GM12873 (cell line): ENCODE data around the gene TBC1D23.

Source experiments
- TF ChIP-seq, protein P1 (sequence below): IDR thresholded peaks from 2 replicates; pipeline ENCODE4 v1.5.1; 2012; ENCODE audit warnings: low read depth, mild to moderate bottlenecking, moderate library complexity, low read length, control low read depth; ENCODE audit not compliant: insufficient read depth; ENCODE audit errors: missing control alignments

The TBC1D23 gene

DNA sequence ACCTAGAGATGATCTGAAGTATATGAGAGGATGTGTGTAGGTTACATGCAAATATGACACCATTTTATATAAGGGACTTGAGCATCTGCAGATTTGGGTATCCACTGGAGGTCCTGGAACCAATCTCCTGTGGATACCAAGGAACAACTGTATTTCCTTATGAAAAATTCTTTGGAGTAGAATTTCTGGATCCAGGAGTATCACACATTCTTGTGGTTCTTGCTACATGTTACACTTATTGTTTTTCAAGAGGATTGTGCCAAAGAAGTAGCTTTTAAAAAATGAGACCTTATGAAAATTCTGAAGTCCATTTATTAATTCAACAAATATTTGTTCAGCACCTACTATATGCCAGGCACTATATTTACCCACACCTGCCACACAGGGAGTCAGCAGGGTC, 15.7 kb upstream of the TBC1D23 start:
- TF ChIP-seq, protein P1, sequence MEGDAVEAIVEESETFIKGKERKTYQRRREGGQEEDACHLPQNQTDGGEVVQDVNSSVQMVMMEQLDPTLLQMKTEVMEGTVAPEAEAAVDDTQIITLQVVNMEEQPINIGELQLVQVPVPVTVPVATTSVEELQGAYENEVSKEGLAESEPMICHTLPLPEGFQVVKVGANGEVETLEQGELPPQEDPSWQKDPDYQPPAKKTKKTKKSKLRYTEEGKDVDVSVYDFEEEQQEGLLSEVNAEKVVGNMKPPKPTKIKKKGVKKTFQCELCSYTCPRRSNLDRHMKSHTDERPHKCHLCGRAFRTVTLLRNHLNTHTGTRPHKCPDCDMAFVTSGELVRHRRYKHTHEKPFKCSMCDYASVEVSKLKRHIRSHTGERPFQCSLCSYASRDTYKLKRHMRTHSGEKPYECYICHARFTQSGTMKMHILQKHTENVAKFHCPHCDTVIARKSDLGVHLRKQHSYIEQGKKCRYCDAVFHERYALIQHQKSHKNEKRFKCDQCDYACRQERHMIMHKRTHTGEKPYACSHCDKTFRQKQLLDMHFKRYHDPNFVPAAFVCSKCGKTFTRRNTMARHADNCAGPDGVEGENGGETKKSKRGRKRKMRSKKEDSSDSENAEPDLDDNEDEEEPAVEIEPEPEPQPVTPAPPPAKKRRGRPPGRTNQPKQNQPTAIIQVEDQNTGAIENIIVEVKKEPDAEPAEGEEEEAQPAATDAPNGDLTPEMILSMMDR: no peak

DNA sequence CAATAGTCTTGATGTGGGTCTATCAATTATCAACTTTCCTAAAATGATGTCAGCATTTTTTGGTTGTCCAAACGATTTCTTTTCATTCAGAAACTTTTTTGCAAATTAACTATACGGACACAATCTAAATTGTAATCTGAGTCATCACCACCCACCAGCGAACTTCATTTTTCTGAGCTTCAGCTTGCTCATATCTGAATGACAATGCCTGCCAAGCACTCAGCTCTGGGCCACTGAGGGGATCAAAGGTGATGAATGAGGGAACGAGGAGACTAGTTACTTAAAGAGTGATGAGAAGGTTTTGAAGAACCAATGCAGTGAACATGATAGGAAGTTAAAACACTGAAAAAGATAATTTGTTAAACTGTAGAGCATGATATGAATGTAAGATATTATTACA, 14.9 kb upstream of the TBC1D23 start:
- TF ChIP-seq, protein P1: no peak

GRCh38 chr3:100246999-100247398, 13.8 kb upstream of the TBC1D23 start:
- TF ChIP-seq, protein P1: no peak

DNA sequence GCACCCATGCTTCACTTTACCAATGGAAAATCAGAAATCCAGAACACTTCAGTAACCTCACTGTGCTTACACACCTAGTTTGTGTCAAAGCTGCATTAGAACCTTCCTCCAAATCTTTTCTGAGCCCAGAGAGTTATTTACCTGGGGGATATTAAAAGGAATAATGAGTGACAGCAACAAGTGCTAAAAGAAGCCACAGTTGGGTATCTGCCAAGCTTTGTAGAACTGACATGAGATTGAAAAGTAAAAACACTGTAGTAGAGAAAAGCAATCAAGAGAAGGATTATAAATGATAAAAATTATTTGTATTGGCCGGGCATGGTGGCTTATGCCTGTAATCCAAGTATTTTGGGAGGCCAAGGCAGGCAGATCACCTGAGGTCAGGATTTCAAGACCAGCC, 8.8 kb upstream of the TBC1D23 start:
- TF ChIP-seq, protein P1: no peak

- TF ChIP-seq, protein P1: peak; percentile 76
Observed at GRCh38 chr3:100254168-100254777, 6.5 kb upstream of the TBC1D23 start.

- TF ChIP-seq, protein P1: no peak
Observed at GRCh38 chr3:100256731-100257151, 4.1 kb upstream of the TBC1D23 start.

GRCh38 chr3:100257586-100257985, 3.2 kb upstream of the TBC1D23 start:
- TF ChIP-seq, protein P1: no peak
